Skeletal muscle tissue (tissue), 4 donors: Measurements from ENCODE around the gene NOX3. TPM values are rescaled to one million over a fixed set of nuclear protein-coding genes. Genes with fewer than 3 reads are reported as not detected.

Source experiments
- H3K27ac ChIP-seq: one replicate; pipeline ENCODE4 v1.7.0; 2013; ENCODE audit warnings: mild to moderate bottlenecking, low read depth, low read length, inconsistent platforms
- H3K27me3 ChIP-seq, 3 donors: one replicate each; pipeline ENCODE4 v1.7.0; 2013; ENCODE audit warnings: low read length in 3 of 3; ENCODE audit not compliant: control insufficient read depth in 3 of 3, insufficient read depth in 3 of 3
- H3K36me3 ChIP-seq, 3 donors: one replicate each; pipeline ENCODE4 v1.7.0; 2013; ENCODE audit warnings: low read length in 3 of 3; ENCODE audit not compliant: control insufficient read depth in 3 of 3, insufficient read depth in 3 of 3
- H3K4me1 ChIP-seq, 3 donors: one replicate each; pipeline ENCODE4 v1.7.0; 2013; ENCODE audit warnings: low read length in 3 of 3, mild to moderate bottlenecking in 3 of 3; ENCODE audit not compliant: control insufficient read depth in 3 of 3, insufficient read depth in 3 of 3
- H3K4me3 ChIP-seq, 3 donors: one replicate each; pipeline ENCODE4 v1.7.0; 2013; ENCODE audit warnings: low read length in 3 of 3
- H3K9ac ChIP-seq, 3 donors: one replicate each; pipeline ENCODE4 v1.7.0; 2013; ENCODE audit warnings: low read length in 3 of 3, mild to moderate bottlenecking in 3 of 3, moderate library complexity in 2 of 3, low read depth in 1 of 3
- H3K9me3 ChIP-seq, 3 donors: one replicate each; pipeline ENCODE4 v1.7.0; 2013; ENCODE audit warnings: low read length in 3 of 3; ENCODE audit not compliant: control insufficient read depth in 3 of 3
- total RNA-seq: library from RNA; depleted of rRNA; stranded (reverse); fragments of >200 nt; gene quantifications from one replicate; pipeline ENCODE4 v1.2.3, GENCODE V29; 2014
- donor health status: Osteomylitis.

Gene NOX3
- not detected for total RNA-seq

- no peaks in the 10 kb centered on the region for H3K4me1 ChIP-seq
- no peak within 1 kb of the TSS for H3K27ac ChIP-seq
- H3K27me3 ChIP-seq: peaks cover 0 to 2% (median 0%) of the 10 kb centered on the region in 3 donors
- no peak within 1 kb of the TSS for H3K9ac ChIP-seq
- no peak within 1 kb of the TSS for H3K4me3 ChIP-seq
- H3K36me3 ChIP-seq: no peaks in the 10 kb centered on the region
- no peaks in the 10 kb centered on the region for H3K9me3 ChIP-seq
Measured at GRCh38 chr6:155455766-155456165, at the start of gene NOX3. Gene NOX3, minus strand, starts transcription at chr6:155455839. Its CDS starts 39 bp downstream, at chr6:155455800.

GRCh38 chr6:155504848-155505607, 49.4 kb upstream of the NOX3 start:
- no peaks in the 10 kb centered on the region for H3K36me3 ChIP-seq
- peak overlapping the region in 1 of 3 donors; percentile 36 for H3K9ac ChIP-seq
- H3K27ac ChIP-seq: no peak overlapping the region
- H3K27me3 ChIP-seq: no peaks in the 10 kb centered on the region
- peaks cover 2 to 6% (median 4%) of the 10 kb centered on the region in 3 donors for H3K4me1 ChIP-seq
- no peak overlapping the region for H3K4me3 ChIP-seq
- no peaks in the 10 kb centered on the region for H3K9me3 ChIP-seq

- no peaks in the 10 kb centered on the region for H3K27me3 ChIP-seq
- H3K36me3 ChIP-seq: no peaks in the 10 kb centered on the region
- H3K4me1 ChIP-seq: peaks cover 0 to 6% (median 4%) of the 10 kb centered on the region in 3 donors
- no peaks in the 10 kb centered on the region for H3K9me3 ChIP-seq
- H3K4me3 ChIP-seq: no peak overlapping the region
- no peak overlapping the region for H3K27ac ChIP-seq
- H3K9ac ChIP-seq: no peak overlapping the region
Measured at GRCh38 chr6:155502393-155502792, 46.8 kb upstream of the NOX3 start.

- Histone ChIP-seq H3K36me3 (no peaks in the 10 kb centered on the region), H3K27ac (no peak overlapping the region), H3K4me3 (no peak overlapping the region), H3K27me3 (no peaks in the 10 kb centered on the region), H3K4me1 (peaks cover 0 to 3% (median 2%) of the 10 kb centered on the region in 3 donors), H3K9me3 (no peaks in the 10 kb centered on the region), H3K9ac (no peak overlapping the region)
Measured at GRCh38 chr6:155499574-155499973, 43.9 kb upstream of the NOX3 start.

- Histone ChIP-seq H3K36me3 (no peaks in the 10 kb centered on the region), H3K4me3 (no peak overlapping the region), H3K9me3 (no peaks in the 10 kb centered on the region), H3K9ac (no peak overlapping the region), H3K27ac (no peak overlapping the region), H3K4me1 (peaks cover 0 to 3% (median 2%) of the 10 kb centered on the region in 3 donors), H3K27me3 (no peaks in the 10 kb centered on the region)
Measured at GRCh38 chr6:155498370-155498769, 42.7 kb upstream of the NOX3 start.

GRCh38 chr6:155497273-155497672, 41.6 kb upstream of the NOX3 start:
- Histone ChIP-seq H3K4me1 (peaks cover 0 to 3% (median 2%) of the 10 kb centered on the region in 3 donors), H3K9ac (no peak overlapping the region), H3K27ac (no peak overlapping the region), H3K27me3 (no peaks in the 10 kb centered on the region), H3K36me3 (no peaks in the 10 kb centered on the region), H3K4me3 (no peak overlapping the region), H3K9me3 (no peaks in the 10 kb centered on the region)

GRCh38 chr6:155495011-155495768, 39.6 kb upstream of the NOX3 start:
- peaks cover 0 to 3% (median 2%) of the 10 kb centered on the region in 3 donors for H3K4me1 ChIP-seq
- no peak overlapping the region for H3K9ac ChIP-seq
- H3K9me3 ChIP-seq: no peaks in the 10 kb centered on the region
- no peaks in the 10 kb centered on the region for H3K27me3 ChIP-seq
- peak overlapping the region; percentile 39 for H3K27ac ChIP-seq
- H3K4me3 ChIP-seq: no peak overlapping the region
- no peaks in the 10 kb centered on the region for H3K36me3 ChIP-seq

- no peaks in the 10 kb centered on the region for H3K9me3 ChIP-seq
Measured at GRCh38 chr6:155493694-155494143, 38.1 kb upstream of the NOX3 start.

GRCh38 chr6:155493026-155493693, 37.5 kb upstream of the NOX3 start:
- H3K4me1 ChIP-seq: peaks cover 0 to 3% (median 2%) of the 10 kb centered on the region in 3 donors
- no peaks in the 10 kb centered on the region for H3K9me3 ChIP-seq
- H3K9ac ChIP-seq: no peak overlapping the region
- H3K27me3 ChIP-seq: no peaks in the 10 kb centered on the region
- H3K4me3 ChIP-seq: no peak overlapping the region
- peak overlapping the region; percentile 61 for H3K27ac ChIP-seq
- H3K36me3 ChIP-seq: no peaks in the 10 kb centered on the region

More at GRCh38 chr6:155493694-155494143, 38.1 kb upstream of the NOX3 start:
- H3K9ac ChIP-seq: no peak overlapping the region
- no peaks in the 10 kb centered on the region for H3K36me3 ChIP-seq
- peak overlapping the region; percentile 65 for H3K27ac ChIP-seq
- H3K27me3 ChIP-seq: no peaks in the 10 kb centered on the region
- no peak overlapping the region for H3K4me3 ChIP-seq
- H3K4me1 ChIP-seq: peaks cover 0 to 3% (median 2%) of the 10 kb centered on the region in 3 donors
